Right cardiac atrium (tissue), 5 donors: Measurements from ENCODE around the gene NKD2. TPM values are rescaled to one million over a fixed set of nuclear protein-coding genes. Genes with fewer than 3 reads are reported as not detected.
"Not testable (repeated sequence)": the region's sequence is repeated elsewhere in the genome, so short reads cannot be mapped to it uniquely, and the experiment has no call there.

Source experiments
- ATAC-seq, 2 donors: fragments of 200-7000 bp; cut with Tn5 transposase; one replicate each; pipeline versions ENCODE4 v1.8.0 to v1.9.1; 2020; ENCODE audit warnings: moderate library complexity in 2 of 2, mild to moderate bottlenecking in 1 of 2
- DNase-seq, 3 donors: peaks; one replicate each; pipeline ENCODE4 v3.0.0-alpha.2; 2020
- H3K27ac ChIP-seq: one replicate; pipeline ENCODE4 v1.5.1; 2013; ENCODE audit warnings: mild to moderate bottlenecking, low read length, control low read depth, moderate library complexity
- H3K27me3 ChIP-seq: one replicate; pipeline ENCODE4 v1.6.1; 2013; ENCODE audit not compliant: control insufficient read depth, insufficient read depth
- H3K4me1 ChIP-seq: one replicate; pipeline ENCODE4 v1.6.1; 2013; ENCODE audit warnings: low read length; ENCODE audit not compliant: control insufficient read depth, insufficient read depth
- H3K4me3 ChIP-seq: one replicate; pipeline ENCODE4 v1.5.1; 2013; ENCODE audit warnings: low read length, control low read depth
- H3K9me3 ChIP-seq: one replicate; pipeline ENCODE4 v1.6.1; 2013; ENCODE audit warnings: low read length; ENCODE audit not compliant: control insufficient read depth
- WGBS: extraction: QIAGEN DNeasy Blood & Tissue Kit; methylation state at CpG from one replicate; pipeline ENCODE4 v1.1.7; 2013; 5-methylcytosine and 5-hydroxymethylcytosine counted together
- intact Hi-C, 4 donors: fragments of 100-400 bp; cut with DNase I; formaldehyde crosslinking; loops; one replicate each; pipeline versions ENCODE4 v1.11.0 to v1.14.0; 2022 to 2023
- polyA plus RNA-seq: library from polyadenylated mRNA; stranded (reverse); fragments of 200-250 nt; gene quantifications from one replicate; pipeline ENCODE4 v1.2.3, GENCODE V29; 2013
- total RNA-seq, 4 donors: library from RNA; stranded (reverse); fragmentation: NEBNext Ultra II Directional; extraction: Animal tissue kit (Norgen Biotek cat#: 25700); gene quantifications; one replicate each; pipeline ENCODE4 v1.2.1, GENCODE V29; 2021
- donor health status: healthy with polysubstance abuse.
- donor health status: DM: no; HTN: yes; CAD: no.
- donor health status: DM: no; HTN: no; CAD: no.
- donor health status: DM: no; HTN: yes; CAD: no; lungs with severe emphysema.
- donor health status: DM: yes; HTN: yes; CAD: no.

Gene NKD2
- total and polyA plus RNA-seq, 5 donors: 1.9 to 8.6 (median 2.6) TPM

GRCh38 chr5:994272-994607 is 14.4 kb upstream of the NKD2 start:
- intact Hi-C loops: no loop called here
- Histone ChIP-seq H3K4me3 (no peak overlapping the region), H3K27me3 (no peaks in the 10 kb centered on the region), H3K27ac (no peak overlapping the region), H3K9me3 (no peaks in the 10 kb centered on the region), H3K4me1 (peaks cover 19% of the 10 kb centered on the region)
- ATAC-seq: no peak
- WGBS: 86% methylated on average over 3 of the region's 3 CpGs
- peak in 2 of 3 donors; percentile 4 to 32 for DNase-seq

GRCh38 chr5:994821-995220 is 13.8 kb upstream of the NKD2 start:
- no peak overlapping the region for H3K27ac ChIP-seq
- no peak overlapping the region for H3K4me3 ChIP-seq
- no peaks in the 10 kb centered on the region for H3K9me3 ChIP-seq
- DNase-seq: no peak
- WGBS: 85% methylated on average over 4 of the region's 4 CpGs
- H3K4me1 ChIP-seq: peaks cover 17% of the 10 kb centered on the region
- H3K27me3 ChIP-seq: no peaks in the 10 kb centered on the region
- intact Hi-C loops: no loop called here
- ATAC-seq: no peak

- DNase-seq (peak in 1 of 3 donors; percentile 28), ATAC-seq (no peak)
- H3K4me1 ChIP-seq: peaks cover 16% of the 10 kb centered on the region
- no peak overlapping the region for H3K4me3 ChIP-seq
- H3K27ac ChIP-seq: no peak overlapping the region
- H3K27me3 ChIP-seq: no peaks in the 10 kb centered on the region
- H3K9me3 ChIP-seq: no peaks in the 10 kb centered on the region
- WGBS: 85% methylated on average over 4 of the region's 4 CpGs
- intact Hi-C loops: no loop called here
These were observed 13.3 kb upstream of the NKD2 start for GRCh38 chr5:995318-995717.

DNA sequence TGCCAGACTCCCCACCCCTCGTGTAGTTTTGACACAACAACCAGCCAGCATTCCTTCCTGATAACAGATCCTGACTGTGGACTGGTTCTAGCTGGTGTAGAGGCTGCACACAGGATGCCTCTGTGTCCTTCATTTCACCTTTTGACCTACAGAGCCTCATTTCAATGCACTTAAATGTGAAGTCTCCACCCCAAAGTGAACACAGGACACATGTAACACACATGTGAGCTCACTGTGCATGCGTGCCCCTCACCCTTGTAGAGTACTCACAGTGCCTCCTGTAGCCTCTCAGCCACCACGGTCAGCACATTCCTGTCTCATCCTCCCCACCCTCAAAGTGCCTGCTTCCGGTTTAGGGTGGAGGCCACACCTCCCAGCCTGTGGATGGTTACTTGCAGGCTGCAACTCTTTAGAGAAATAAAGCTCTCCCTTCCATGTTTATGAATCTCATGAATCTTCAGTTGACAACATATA is 11.6 kb upstream of the NKD2 start:
- no peaks in the 10 kb centered on the region for H3K27me3 ChIP-seq
- no peaks in the 10 kb centered on the region for H3K9me3 ChIP-seq
- H3K27ac ChIP-seq: peak overlapping the region; percentile 79
- intact Hi-C loops: no loop called here
- peak overlapping the region; percentile 34 for H3K4me3 ChIP-seq
- peaks cover 12% of the 10 kb centered on the region for H3K4me1 ChIP-seq
- peak in 2 of 3 donors; percentile 68 to 77 for DNase-seq
- ATAC-seq: peak; percentile 34 to 57
- WGBS: 17% methylated on average over 4 of the region's 4 CpGs

DNA sequence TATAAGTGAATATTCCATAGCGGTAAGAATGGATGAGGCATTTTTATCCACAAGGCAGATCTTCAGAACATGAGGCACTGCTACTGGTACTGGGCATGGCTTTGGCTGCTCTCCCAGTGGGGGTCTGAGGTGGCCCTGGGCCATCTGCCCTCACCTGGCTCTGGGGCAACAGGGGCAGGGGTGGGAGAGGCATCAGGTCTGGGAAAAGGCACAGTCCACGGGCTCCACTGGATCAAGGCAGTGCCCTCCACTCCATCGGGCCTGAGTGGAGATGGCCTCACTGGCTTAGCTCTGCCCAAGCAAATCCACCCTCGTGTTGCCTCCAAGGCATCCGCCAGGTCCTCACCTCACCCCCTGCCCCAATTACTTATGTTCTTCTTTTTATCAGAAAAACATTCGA is 10.9 kb upstream of the NKD2 start:
- intact Hi-C loops: no loop called here
- ATAC-seq (no peak), DNase-seq (peak in 2 of 3 donors; percentile 20 to 53)
- H3K4me1 ChIP-seq: peaks cover 12% of the 10 kb centered on the region
- no peak overlapping the region for H3K4me3 ChIP-seq
- H3K27ac ChIP-seq: peak overlapping the region; percentile 21
- no peaks in the 10 kb centered on the region for H3K27me3 ChIP-seq
- H3K9me3 ChIP-seq: no peaks in the 10 kb centered on the region
- WGBS: 79% methylated on average over 6 of the region's 6 CpGs

DNA sequence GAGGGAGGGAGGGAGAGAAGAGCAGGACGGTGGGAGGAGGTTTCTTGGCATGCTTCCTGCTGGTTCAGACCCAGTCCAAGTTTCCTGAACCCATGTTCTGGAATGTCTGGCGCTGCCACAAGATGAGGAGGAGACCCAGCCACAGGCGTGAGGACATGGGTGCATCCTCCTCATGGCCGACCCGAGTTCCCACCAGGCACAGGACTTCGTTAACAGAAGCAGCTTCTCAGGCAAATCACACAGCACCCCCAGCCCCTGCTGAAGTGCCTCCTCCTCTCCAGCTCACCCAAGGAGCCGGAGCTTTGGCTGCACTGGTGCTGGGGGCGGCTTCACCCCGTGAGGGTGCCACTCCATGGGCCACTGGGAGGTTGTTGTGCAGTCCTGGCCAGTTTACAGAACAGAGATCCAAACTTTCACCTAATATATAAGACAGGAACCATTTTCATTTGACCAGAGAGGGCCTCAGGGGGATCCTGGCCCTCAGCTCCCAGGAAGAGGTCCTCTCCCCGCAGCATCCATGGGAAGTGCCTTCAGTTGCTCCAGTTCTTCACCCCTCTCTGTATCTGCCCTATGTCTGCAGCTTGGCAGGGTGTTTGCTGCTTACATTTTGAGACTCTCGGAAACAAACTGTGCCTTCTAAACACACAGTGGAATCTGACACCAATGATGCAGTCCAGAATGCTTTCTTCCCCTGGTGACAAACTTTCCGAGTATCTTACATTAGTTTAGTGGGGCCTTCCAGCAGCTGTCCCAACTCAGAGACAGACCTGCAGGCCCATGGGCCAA is 10.2 kb upstream of the NKD2 start:
- Histone ChIP-seq H3K27me3 (no peaks in the 10 kb centered on the region), H3K9me3 (no peaks in the 10 kb centered on the region), H3K27ac (peak overlapping the region; percentile 8), H3K4me3 (no peak overlapping the region), H3K4me1 (peaks cover 9% of the 10 kb centered on the region)
- intact Hi-C loops: no loop called here
- DNase-seq (peak in 2 of 3 donors; percentile 57 to 58), ATAC-seq (peak in 1 of 2 donors; percentile 2)
- 57% methylated on average over 12 of the region's 12 CpGs for WGBS

DNA sequence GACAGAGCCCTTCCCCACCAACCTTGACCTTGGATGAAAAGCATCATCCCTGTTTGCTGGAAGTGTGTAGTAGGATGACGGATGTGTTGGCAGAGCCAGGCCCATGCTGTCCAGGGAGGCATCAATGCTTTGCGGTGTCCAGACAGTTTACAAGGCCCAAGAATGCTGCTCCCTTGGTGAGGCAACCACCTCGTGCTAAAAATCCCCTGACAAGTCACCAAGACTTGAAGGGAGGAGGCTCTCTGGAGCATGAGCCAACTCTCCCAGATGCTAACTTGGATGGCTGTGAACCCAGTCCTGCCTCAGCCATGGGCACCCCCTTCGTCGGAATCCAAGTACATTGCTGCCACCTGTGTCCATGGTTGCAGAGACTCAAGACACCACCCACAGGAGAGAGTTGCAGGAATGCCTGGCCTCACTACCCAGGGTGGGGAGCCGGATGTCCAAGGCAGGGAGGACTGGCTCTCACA is 9.5 kb upstream of the NKD2 start:
- no peaks in the 10 kb centered on the region for H3K27me3 ChIP-seq
- ATAC-seq (peak; percentile 8 to 34), DNase-seq (peak in 1 of 3 donors; percentile 51)
- H3K4me3 ChIP-seq: no peak overlapping the region
- H3K4me1 ChIP-seq: peaks cover 3% of the 10 kb centered on the region
- intact Hi-C loops: no loop called here
- H3K9me3 ChIP-seq: no peaks in the 10 kb centered on the region
- peak overlapping the region; percentile 8 for H3K27ac ChIP-seq
- 72% methylated on average over 6 of the region's 6 CpGs for WGBS

DNA sequence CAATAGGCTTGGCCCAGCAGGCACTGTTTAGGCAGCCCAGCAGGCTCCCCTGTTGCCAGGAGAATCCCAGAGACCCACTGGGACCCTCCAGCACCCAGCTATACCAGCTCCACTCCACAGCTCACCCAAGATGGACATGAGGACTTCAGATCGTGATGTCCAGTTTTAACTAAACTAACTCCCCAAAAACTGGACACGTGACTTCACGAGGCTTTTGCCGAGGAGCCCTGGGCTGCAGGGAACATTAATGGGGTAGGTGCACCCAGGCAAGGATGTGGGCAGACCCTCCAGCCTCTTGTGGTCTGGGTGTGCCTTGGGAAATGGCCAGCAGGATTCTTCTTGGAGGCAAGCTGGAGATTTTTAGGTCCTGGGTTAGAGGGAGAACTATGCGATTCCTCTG is 8.9 kb upstream of the NKD2 start:
- ATAC-seq (no peak), DNase-seq (no peak)
- intact Hi-C loops: loop anchor here in 3 of 4 donors (5.0 to 10.0 kb wide), 3 partner anchors 128 to 145 kb away; no protein-coding TSS in a partner anchor
- Histone ChIP-seq H3K27me3 (no peaks in the 10 kb centered on the region), H3K4me3 (no peak overlapping the region), H3K9me3 (no peaks in the 10 kb centered on the region), H3K4me1 (peaks cover 6% of the 10 kb centered on the region), H3K27ac (no peak overlapping the region)
- WGBS: 93% methylated on average over 5 of the region's 5 CpGs

- Histone ChIP-seq H3K9me3 (no peaks in the 10 kb centered on the region), H3K4me1 (peaks cover 6% of the 10 kb centered on the region), H3K27ac (no peak overlapping the region), H3K27me3 (no peaks in the 10 kb centered on the region), H3K4me3 (no peak overlapping the region)
- 92% methylated on average over 9 of the region's 9 CpGs for WGBS
- DNase-seq (peak in 1 of 3 donors; percentile 17), ATAC-seq (no peak)
- intact Hi-C loops: loop anchor here in 3 of 4 donors (5.0 to 10.0 kb wide), 3 partner anchors 127 to 144 kb away; no protein-coding TSS in a partner anchor
These were observed 8.3 kb upstream of the NKD2 start for GRCh38 chr5:1000329-1000728.

- H3K9me3 ChIP-seq, H3K4me3 ChIP-seq, H3K4me1 ChIP-seq, ATAC-seq, H3K27ac ChIP-seq, H3K27me3 ChIP-seq: not testable (repeated sequence)
- WGBS: 95% methylated on average over 11 of the region's 11 CpGs
- intact Hi-C loops: loop anchor here in 3 of 4 donors (5.0 to 10.0 kb wide), 3 partner anchors 126 to 144 kb away; no protein-coding TSS in a partner anchor
- DNase-seq: peak in 1 of 3 donors; percentile 25
These were observed 7.8 kb upstream of the NKD2 start for GRCh38 chr5:1000831-1001230.
